Measurements from ENCODE around the gene ANKRD31.

ANKRD31 gene

DNA sequence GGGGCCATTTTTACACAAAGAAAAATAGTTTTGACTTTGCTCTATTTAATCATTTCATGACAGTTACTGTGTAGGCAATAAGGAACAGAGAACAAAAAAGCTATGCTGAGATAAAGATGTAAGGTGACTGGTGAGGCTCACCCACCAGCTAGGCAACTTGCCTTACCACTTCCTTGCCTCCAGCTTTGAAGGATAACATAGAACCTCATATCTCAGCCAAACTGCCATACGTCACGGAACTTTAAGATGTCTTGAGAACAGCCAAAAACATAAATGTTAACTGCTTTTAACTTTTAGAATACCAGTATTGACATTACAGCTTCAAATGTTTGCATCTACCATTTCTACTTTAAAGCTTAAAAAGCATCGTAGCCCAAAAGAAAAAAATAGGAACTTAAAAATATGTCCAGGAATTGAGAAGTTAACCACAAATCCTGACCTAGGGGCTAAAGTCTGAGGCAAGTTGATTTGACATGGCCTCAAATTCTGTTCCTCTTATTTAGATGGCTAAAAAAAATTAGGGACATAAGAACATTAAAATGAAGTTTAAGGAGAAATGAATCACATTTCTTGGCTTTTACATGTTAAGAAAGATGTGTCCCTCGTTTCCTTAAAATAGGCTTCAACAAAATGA, 176.6 kb downstream of the ANKRD31 start:
- no peak for DNase-seq (ENCODE audit: low read depth)

GRCh38 chr5:75058986-75059535, 177.6 kb downstream of the ANKRD31 start:
- DNase-seq (ENCODE audit: low read depth), result no peak

- no peak for DNase-seq (ENCODE audit: low read depth)
These were observed 179.1 kb downstream of the ANKRD31 start for GRCh38 chr5:75057561-75057960.

- DNase-seq (ENCODE audit: low read depth), result no peak
These were observed 180.9 kb downstream of the ANKRD31 start for GRCh38 chr5:75055727-75056144.

DNA sequence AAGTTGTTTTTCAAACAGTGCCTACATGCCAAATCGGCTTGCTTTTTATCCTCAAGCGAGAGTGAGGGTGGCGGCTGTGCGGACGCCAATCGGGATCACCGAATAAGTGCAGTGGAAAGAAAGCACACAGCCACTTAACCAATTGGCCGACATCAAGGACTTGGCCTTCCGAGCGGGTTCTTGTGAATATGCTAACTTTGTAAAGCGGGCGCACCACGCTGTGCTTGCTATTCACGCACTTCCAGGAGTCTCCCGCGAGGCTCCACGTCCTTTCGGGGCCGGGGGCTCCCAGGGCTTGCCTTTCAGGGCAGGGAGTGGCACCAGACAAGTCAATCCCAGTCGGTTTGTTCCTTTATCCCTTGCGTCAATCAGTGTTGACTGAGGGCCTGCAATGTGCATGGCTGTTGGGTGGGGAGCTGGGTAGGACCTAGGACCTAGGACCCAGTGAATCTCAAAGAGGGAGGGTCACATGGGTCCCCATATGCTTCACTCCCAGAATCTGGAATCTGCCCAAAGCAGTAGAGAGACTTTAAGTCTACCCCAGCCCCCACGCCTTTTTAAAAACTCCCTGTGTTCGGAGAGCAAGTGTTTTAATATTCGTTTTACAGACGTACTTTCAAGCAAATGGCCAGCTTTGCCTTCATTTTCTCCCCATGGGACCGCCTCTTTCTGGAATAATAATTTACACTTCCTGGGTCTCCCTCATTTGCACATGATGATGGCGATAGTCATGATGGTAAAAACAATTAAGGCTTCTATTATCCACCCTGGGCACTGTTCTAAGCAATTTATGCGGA, 182.3 kb downstream of the ANKRD31 start:
- DNase-seq (ENCODE audit: low read depth), result no peak

- no peak for DNase-seq (ENCODE audit: low read depth)
These were observed 183.2 kb downstream of the ANKRD31 start for GRCh38 chr5:75053304-75054133.

DNA sequence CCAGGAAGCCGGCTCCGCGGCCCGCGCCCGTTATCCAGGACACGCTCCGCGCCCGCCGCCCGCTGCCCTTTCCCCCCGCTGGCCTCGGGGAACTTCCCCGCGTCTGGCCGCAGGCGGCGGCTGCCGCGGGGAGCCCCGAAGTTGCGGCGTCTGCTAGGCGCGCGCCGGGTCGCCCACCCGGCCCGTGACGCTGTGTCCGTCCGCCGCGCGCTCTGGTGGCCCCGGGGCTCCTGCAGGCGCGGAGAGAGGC, 183.7 kb downstream of the ANKRD31 start:
- DNase-seq (ENCODE audit: low read depth), result no peak

DNA sequence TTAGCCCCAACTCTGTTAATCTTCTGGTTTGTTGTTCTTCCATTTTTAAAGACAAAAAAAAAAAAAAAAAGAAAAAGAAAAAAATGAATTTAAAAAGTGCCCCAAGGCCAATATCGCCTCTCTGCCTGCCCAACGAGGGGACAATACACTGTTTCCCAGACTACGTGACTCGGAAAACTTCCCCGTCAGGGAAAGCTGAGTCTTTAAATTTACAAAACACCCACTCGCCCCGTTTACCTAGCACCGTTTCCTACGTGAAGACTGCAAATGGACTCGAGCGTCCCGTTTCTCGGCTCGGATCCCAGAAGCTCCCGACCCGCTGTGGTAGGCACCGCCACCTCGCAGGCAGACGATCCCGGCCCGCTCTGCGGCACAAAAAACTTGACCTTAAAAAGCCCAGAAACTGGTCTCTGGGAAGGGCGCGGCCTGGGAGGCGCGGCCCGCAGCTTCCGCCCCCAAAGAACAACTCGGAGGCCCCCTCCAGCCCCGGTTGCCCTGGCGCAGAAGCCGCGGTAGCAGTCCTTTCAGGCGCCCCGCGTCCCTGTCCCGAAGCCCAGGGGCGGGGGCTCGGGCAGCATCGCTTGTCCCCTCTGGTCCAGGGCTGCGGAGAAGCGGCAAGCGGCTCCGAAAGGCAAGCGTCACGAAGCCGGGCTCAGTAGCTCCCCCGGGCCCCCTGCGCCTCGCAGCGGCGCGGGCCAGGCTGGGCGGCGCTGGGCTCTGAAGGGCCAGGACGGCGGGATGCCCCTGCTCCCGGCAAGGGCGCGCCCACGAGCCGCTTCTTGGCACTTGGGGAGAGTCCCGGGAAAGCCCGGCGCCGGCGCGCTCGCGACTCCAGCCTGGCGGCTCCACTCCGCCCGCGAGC, 184.3 kb downstream of the ANKRD31 start, which contains the start of gene GCNT4:
GCNT4 (minus strand) TSS at position 367 of the 862 bp plus-strand sequence. CDS start 22,521 bp downstream, outside the sequence.
- no peak for DNase-seq (ENCODE audit: low read depth)

DNA sequence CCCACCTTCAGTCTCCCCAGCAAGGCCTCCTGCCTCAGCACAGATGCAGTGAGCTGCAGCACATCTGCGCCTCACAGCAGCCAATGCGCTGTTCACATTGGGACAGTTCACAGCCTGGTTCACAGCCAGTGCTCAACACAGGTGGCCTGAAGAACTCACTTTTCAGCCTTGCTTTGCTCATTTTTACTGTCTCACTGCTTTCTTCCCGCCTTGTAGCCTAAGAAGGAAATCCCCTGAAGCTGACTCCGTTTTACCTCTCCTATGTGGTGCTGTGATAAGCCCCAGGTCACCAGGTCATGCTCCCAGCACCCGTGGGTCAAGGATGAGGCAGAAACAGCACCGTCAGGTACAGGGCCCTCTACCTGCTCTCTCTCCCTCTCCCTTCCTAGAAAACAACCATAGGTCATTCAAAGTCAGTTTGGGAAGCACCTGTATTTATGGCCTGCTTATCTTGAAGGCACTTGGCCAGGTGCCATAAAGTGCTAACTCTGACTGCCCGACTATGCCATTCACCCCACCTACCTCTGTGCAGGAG, 185.4 kb downstream of the ANKRD31 start:
- no peak for DNase-seq (ENCODE audit: low read depth)

DNA sequence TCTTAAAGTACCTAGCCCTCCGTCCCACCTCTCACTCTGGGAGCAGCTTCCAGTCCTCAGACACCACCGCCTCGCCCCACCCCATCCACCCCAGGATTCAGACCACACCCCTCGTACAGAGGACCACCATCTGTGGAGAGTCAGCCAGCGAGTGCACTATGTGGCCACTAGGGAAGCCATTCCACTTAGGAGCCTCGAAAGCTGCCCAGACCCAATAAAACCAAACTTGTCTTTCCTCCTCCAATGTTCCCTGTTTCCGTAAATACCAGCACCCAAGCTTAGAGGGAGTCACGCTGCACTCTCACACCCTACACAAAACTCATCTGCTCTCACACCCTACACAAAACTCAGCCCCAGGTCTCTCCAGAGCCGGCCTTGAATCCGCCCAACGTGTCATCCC, 186.3 kb downstream of the ANKRD31 start:
- no peak for DNase-seq (ENCODE audit: low read depth)

- no peak for DNase-seq (ENCODE audit: low read depth)
These were observed 187.0 kb downstream of the ANKRD31 start for GRCh38 chr5:75049456-75050351.

GRCh38 chr5:75048457-75048953, 188.2 kb downstream of the ANKRD31 start:
- DNase-seq (ENCODE audit: low read depth), result no peak

DNA sequence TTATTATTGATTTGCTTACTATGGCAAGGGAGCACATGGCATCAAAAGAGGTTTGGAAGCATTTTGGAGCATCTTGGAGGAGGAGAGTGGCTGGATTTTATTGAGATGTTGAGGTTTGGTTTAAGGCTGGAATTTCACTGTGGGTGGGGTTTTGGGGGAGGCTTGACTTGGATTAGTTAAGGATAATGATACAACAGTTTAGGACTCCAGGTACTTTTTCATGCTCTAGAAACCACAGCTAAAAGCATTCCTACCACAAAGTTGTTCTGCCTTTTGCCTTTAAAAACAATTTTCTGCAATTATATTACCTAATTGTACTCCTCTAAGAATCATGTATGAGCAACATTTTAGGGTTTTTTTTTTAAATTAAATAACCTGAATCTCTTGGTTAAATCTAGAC, 189.3 kb downstream of the ANKRD31 start:
- DNase-seq (ENCODE audit: low read depth), result no peak

DNA sequence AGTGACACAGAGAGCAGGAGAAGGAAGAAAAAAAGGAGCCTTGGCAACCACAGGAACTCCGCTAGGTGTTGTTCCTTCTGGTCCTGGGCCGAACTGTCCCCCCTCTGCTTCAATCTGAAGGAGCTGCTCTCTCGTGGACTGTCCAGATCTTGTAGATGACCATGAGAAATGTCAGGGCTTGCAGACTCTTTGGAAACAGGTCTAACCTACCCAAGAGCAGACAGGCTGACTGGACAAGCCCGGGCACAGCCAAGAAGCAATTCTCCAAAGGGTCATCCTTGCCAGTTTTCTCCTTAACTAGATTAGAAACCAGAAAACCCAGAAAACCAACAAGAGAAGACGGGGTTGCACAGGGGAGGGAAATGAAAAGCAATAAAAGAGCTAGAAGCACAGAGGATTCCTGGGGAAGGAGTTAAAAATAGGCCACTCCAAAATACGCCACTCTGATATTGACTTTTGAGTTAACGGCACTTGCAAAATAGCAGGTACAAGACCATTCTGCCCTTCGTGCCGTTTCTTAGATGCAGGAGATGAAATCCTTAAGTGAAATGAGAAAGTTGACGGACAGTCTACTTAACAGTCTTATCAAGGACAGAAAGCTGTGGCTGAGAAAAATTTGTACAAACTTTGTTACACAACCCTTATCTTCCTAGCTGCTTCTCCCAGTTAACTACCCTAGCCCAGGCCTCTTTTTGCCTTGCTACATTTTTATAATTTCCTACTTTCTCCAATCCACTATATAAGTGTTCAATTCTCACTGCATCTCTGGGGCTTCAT, 190.1 kb downstream of the ANKRD31 start:
- no peak for DNase-seq (ENCODE audit: low read depth)

DNA sequence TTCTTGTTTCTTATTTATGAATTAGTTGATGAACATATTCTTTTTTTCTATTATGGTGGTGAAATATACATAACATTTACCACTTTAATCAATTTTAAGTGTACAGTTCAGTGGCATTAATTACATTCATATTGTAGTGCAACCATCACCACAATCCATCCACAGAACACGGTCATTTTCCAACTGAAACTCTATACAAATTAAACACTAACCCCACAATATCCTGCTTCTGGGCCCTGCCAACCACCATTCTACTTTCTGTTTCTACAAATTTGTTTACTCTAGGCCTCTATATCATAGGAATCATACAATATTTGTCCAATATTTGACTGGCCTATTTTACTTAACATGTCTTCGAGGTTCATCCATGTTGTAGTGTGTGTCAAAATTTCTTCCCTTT, 191.6 kb downstream of the ANKRD31 start:
- DNase-seq (ENCODE audit: low read depth), result no peak

DNA sequence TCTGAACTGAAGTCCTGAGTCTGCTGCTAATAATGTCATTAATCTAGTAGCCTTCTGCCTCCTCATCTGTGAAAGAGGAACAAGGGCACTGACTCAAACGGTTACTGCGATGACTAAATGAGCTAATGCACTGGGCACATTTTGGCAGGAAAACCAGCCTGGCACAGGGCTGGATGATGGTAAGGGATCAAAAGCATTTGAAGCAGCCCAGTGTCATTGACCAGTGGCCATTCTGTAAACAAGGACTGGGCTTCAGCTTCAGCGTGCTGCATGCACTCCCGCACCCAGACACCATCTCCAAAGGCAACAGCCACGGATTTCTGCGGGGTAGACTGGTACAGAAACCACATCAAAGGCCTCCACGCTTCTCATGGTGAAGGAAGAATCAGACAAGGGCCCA, 192.3 kb downstream of the ANKRD31 start:
- DNase-seq (ENCODE audit: low read depth), result no peak

- DNase-seq (ENCODE audit: low read depth), result no peak
These were observed 192.9 kb downstream of the ANKRD31 start for GRCh38 chr5:75043633-75044264.

GRCh38 chr5:75042522-75042921, 194.2 kb downstream of the ANKRD31 start:
- no peak for DNase-seq (ENCODE audit: low read depth)

DNA sequence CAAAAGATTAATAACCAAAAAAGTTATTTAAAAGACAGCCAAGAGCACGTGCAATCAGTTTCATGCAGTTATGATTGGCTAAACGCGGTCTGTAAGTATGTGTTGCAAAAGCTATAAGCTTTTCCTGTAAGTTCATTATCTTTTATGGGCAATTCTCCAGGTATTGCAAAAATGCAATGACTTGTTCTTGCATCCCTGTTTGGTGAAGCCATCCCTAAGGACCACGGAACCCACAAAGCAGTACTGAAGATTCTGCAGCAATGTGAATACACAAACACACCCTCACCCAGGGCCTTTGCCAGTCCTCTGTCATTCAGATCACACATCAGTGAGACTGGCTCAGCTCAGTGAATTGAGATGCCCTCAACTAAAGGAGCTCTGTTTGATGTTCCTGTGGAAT, 195.7 kb downstream of the ANKRD31 start:
- DNase-seq (ENCODE audit: low read depth), result no peak

Data from non-pigmented ciliary epithelial cell (primary cell).